ENCODE results near the gene FBN1. TPM values are rescaled to one million over a fixed set of nuclear protein-coding genes. Genes with fewer than 3 reads are reported as not detected.

Gene FBN1
- polyA plus RNA-seq, 2 of the 4 experiments (the other 2 are of a cell fraction), result 6.3 to 9.4 TPM

- FAIRE-seq, result no peak
- ChIA-PET POLR2A (no interaction called here), CTCF (no interaction called here)
- H3K27ac ChIP-seq, result no peak overlapping the region
- no peaks in the 10 kb centered on the region for H3K4me1 ChIP-seq
- no peak overlapping the region for H3K4me3 ChIP-seq
- no peaks in the 10 kb centered on the region for H3K9me3 ChIP-seq
- no peak overlapping the region for H3K4me2 ChIP-seq
- TF ChIP-seq EHMT2 (IDR thresholded peaks at IDR 0.05; ENCODE audit: low read depth) (no peak), ZSCAN20 (CRISPR knock-in tag; IDR thresholded peaks at IDR 0.05) (no peak), HDAC2 (IDR thresholded peaks at IDR 0.05) (no peak), ZNF302 (CRISPR knock-in tag; IDR thresholded peaks at IDR 0.05) (no peak), HOXB5 (CRISPR knock-in tag; IDR thresholded peaks at IDR 0.05) (no peak), JUN (IDR thresholded peaks at IDR 0.05) (no peak), MAZ (IDR thresholded peaks at IDR 0.05; ENCODE audit: borderline replicate concordance, low read depth, low read length) (no peak), CHD2 (IDR thresholded peaks at IDR 0.05; ENCODE audit: low read length, partially characterized antibody) (no peak), GATA3 (IDR thresholded peaks at IDR 0.05; ENCODE audit: borderline replicate concordance) (no peak), EHF (CRISPR knock-in tag; IDR thresholded peaks at IDR 0.05) (no peak)
- 83% methylated on average over 6 of the region's 6 CpGs for WGBS (ENCODE audit: missing lambda C conversion rate)
- DNase-seq (ENCODE audit: low read depth in 1 of 2, low spot score in 1 of 2), result no peak
- no peak for ATAC-seq
Observed at GRCh38 chr15:48555241-48555881, 90.1 kb downstream of the FBN1 start.

- no peaks in the 10 kb centered on the region for H3K4me1 ChIP-seq
- TF ChIP-seq BCL3 (IDR thresholded peaks at IDR 0.05) (no peak), BHLHE40 (IDR thresholded peaks at IDR 0.05; ENCODE audit: low read depth, low read length) (no peak), CBX2 (IDR thresholded peaks at IDR 0.05; ENCODE audit: borderline replicate concordance, low read depth) (no peak), TFCP2L1 (CRISPR knock-in tag; IDR thresholded peaks at IDR 0.05) (no peak), FOSB (CRISPR knock-in tag; IDR thresholded peaks at IDR 0.05) (no peak), NFE2L2 (conservative IDR thresholded peaks at IDR 0.05; ENCODE audit: low read length) (no peak), HES2 (IDR thresholded peaks at IDR 0.05) (no peak), HMGXB4 (CRISPR knock-in tag; IDR thresholded peaks at IDR 0.05; ENCODE audit: borderline replicate concordance) (no peak), RCOR1 (IDR thresholded peaks at IDR 0.05; ENCODE audit: low read depth, low read length) (no peak), NPAS2 (CRISPR knock-in tag; IDR thresholded peaks at IDR 0.05; ENCODE audit: borderline replicate concordance) (no peak), RAD21 (conservative IDR thresholded peaks at IDR 0.05 in 1 of 2, IDR thresholded peaks at IDR 0.05 in 1 of 2) (no peak)
- FAIRE-seq (no peak), ATAC-seq (no peak), DNase-seq (ENCODE audit: low read depth in 1 of 2, low spot score in 1 of 2) (no peak)
- no peak overlapping the region for H3K4me3 ChIP-seq
- no peaks in the 10 kb centered on the region for H3K9me3 ChIP-seq
- H3K27ac ChIP-seq, result no peak overlapping the region
- WGBS (ENCODE audit: missing lambda C conversion rate), result 76% methylated on average over 5 of the region's 5 CpGs
- no peak overlapping the region for H3K4me2 ChIP-seq
- ChIA-PET CTCF (interaction anchor here (0.6 kb wide), 1 partner anchor 79 kb away, joined by 3 read pairs; no protein-coding TSS in a partner anchor), POLR2A (no interaction called here)
Observed at GRCh38 chr15:48554112-48554511, 91.4 kb downstream of the FBN1 start.

- no peak for ATAC-seq
- WGBS (ENCODE audit: missing lambda C conversion rate), result 52% methylated on average over 2 of the region's 2 CpGs
- no peak overlapping the region for H3K27ac ChIP-seq
- H3K4me3 ChIP-seq, result no peak overlapping the region
- CTCF ChIA-PET, result no interaction called here
- no peaks in the 10 kb centered on the region for H3K4me1 ChIP-seq
- POLR2A ChIA-PET, result no interaction called here
- no peak for DNase-seq (ENCODE audit: low read depth in 1 of 2, low spot score in 1 of 2)
- no peak for FAIRE-seq
- no peaks in the 10 kb centered on the region for H3K9me3 ChIP-seq
- H3K4me2 ChIP-seq, result no peak overlapping the region
- no peak for TF ChIP-seq RARB (CRISPR knock-in tag; IDR thresholded peaks at IDR 0.05)
- TF ChIP-seq JUN (IDR thresholded peaks at IDR 0.05), result no peak
- TF ChIP-seq HOXB13 (CRISPR knock-in tag; IDR thresholded peaks at IDR 0.05; ENCODE audit: low read depth), result no peak
- no peak for TF ChIP-seq KDM1A (IDR thresholded peaks at IDR 0.05; ENCODE audit: low read depth)
- no peak for TF ChIP-seq MAX (IDR thresholded peaks at IDR 0.05)
- TF ChIP-seq HOXB5 (CRISPR knock-in tag; IDR thresholded peaks at IDR 0.05), result no peak
- TF ChIP-seq REST (IDR thresholded peaks at IDR 0.05), result no peak
- TF ChIP-seq MAZ (IDR thresholded peaks at IDR 0.05; ENCODE audit: borderline replicate concordance, low read depth, low read length), result no peak
- TF ChIP-seq TP53 (CRISPR knock-in tag; IDR thresholded peaks at IDR 0.05), result no peak
- no peak for TF ChIP-seq ZFP36 (IDR thresholded peaks at IDR 0.05; ENCODE audit: borderline replicate concordance, partially characterized antibody)
- TF ChIP-seq SMC3 (IDR thresholded peaks at IDR 0.05), result no peak
- no peak for TF ChIP-seq HDAC2 (IDR thresholded peaks at IDR 0.05)
Observed at GRCh38 chr15:48553559-48553958, 92.0 kb downstream of the FBN1 start.
